NCI-H1417 (cell line): ENCODE measurements around the gene DTYMK.
"Not testable (repeated sequence)": the region's sequence is repeated elsewhere in the genome, so short reads cannot be mapped to it uniquely, and the experiment has no call there.

Source experiments
- DNase-seq, 3 experiments: peaks; one replicate each; lab custom pipeline; 2025; lab: John Stamatoyannopoulos, UW

The DTYMK gene

GRCh38 chr2:241686650-241687425, at the start of gene DTYMK:
Gene DTYMK, minus strand, starts transcription at chr2:241686815. Its CDS starts 32 bp downstream, at chr2:241686783.
- peak; percentile 92 to 97 (median 97) for DNase-seq

GRCh38 chr2:241736111-241736510, 49.5 kb upstream of the DTYMK start:
- no peak for DNase-seq

GRCh38 chr2:241734467-241735208, 48.0 kb upstream of the DTYMK start, which contains the start of gene D2HGDH:
Gene D2HGDH, plus strand, starts transcription at chr2:241734630. Its CDS starts 595 bp downstream, at chr2:241735225.
- DNase-seq: peak; percentile 80 to 89 (median 88)

- no peak for DNase-seq
Measured at GRCh38 chr2:241734208-241734466, 47.5 kb upstream of the DTYMK start.

GRCh38 chr2:241733391-241734207, 47.0 kb upstream of the DTYMK start:
- DNase-seq: no peak

GRCh38 chr2:241732513-241733186, 46.0 kb upstream of the DTYMK start:
- not testable (repeated sequence) for DNase-seq

- no peak for DNase-seq
Measured at GRCh38 chr2:241730671-241731293, 44.2 kb upstream of the DTYMK start.

GRCh38 chr2:241729868-241730267, 43.3 kb upstream of the DTYMK start:
- DNase-seq: no peak

- DNase-seq: no peak
Measured at GRCh38 chr2:241728627-241729026, 42.0 kb upstream of the DTYMK start.

- no peak for DNase-seq
Measured at GRCh38 chr2:241728000-241728399, 41.4 kb upstream of the DTYMK start.

- peak in 1 of 3 experiments; percentile 5 for DNase-seq
Measured at GRCh38 chr2:241726459-241726858, 39.8 kb upstream of the DTYMK start.

- no peak for DNase-seq
Measured at GRCh38 chr2:241724975-241725870, 38.6 kb upstream of the DTYMK start.

- no peak for DNase-seq
Measured at GRCh38 chr2:241724259-241724974, 37.8 kb upstream of the DTYMK start.

- no peak for DNase-seq
Measured at GRCh38 chr2:241722896-241723454, 36.4 kb upstream of the DTYMK start.

GRCh38 chr2:241721852-241722251, 35.2 kb upstream of the DTYMK start:
- DNase-seq: no peak

- no peak for DNase-seq
Measured at GRCh38 chr2:241720560-241720959, 33.9 kb upstream of the DTYMK start.

GRCh38 chr2:241720099-241720498, 33.5 kb upstream of the DTYMK start:
- no peak for DNase-seq

GRCh38 chr2:241719093-241719492, 32.5 kb upstream of the DTYMK start:
- no peak for DNase-seq

- DNase-seq: no peak
Measured at GRCh38 chr2:241708879-241709278, 22.3 kb upstream of the DTYMK start.
